Placental epithelial cell (primary cell): ENCODE results near the gene IFT81. TPM values are rescaled to one million over a fixed set of nuclear protein-coding genes. Genes with fewer than 3 reads are reported as not detected.

ENCODE experiments used
- total RNA-seq: library from RNA; depleted of rRNA; stranded (reverse); fragments of >200 nt; gene quantifications from 2 replicates; pipeline ENCODE4 v1.2.3, GENCODE V29; 2012

Gene IFT81, protein sequence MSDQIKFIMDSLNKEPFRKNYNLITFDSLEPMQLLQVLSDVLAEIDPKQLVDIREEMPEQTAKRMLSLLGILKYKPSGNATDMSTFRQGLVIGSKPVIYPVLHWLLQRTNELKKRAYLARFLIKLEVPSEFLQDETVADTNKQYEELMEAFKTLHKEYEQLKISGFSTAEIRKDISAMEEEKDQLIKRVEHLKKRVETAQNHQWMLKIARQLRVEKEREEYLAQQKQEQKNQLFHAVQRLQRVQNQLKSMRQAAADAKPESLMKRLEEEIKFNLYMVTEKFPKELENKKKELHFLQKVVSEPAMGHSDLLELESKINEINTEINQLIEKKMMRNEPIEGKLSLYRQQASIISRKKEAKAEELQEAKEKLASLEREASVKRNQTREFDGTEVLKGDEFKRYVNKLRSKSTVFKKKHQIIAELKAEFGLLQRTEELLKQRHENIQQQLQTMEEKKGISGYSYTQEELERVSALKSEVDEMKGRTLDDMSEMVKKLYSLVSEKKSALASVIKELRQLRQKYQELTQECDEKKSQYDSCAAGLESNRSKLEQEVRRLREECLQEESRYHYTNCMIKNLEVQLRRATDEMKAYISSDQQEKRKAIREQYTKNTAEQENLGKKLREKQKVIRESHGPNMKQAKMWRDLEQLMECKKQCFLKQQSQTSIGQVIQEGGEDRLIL
- total RNA-seq = 6.4 and 14.9 TPM in 2 replicates

DNA sequence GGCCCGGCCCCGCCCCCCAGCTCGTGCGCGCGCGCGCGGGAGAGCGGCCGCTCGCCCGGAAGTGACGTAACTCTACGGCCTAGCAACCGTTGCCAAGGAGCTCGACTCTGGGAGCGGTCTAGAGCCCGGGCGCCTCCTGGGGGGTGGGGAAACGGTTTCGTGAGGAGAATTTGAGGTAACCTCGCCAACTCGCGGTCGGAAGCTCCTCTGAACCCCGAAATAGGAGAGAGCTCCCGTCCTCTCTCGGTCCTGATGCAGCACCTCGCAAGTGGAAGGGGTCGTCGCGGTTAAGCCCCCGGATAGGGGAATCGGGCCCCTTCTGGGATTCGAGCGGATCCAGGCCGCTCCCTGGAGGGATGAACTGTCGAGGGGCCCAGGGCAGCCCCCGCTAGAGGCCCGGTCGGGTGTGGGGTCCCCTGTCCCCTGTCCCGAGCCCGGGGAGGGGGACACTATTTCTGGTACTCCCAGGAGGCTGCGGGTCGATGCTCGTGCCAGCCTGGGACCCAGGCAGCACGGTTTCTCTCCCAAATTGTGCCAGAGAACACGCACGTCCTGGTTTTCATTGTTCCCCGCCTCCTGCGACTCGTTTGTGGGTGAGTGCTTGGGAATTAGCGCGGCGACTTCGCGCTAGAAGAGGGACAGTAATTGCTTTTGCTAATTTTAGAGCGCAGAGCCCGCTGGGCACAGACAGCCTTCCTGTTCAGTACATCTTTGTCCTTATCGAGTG, at the start of gene IFT81:
Gene IFT81 (plus strand): TSS at position 89 of the 727 bp plus-strand sequence. CDS start 3,024 bp downstream, outside the sequence.

Other genes with a start within 250 kb of the IFT81 start
- gene GLTP, start 243.8 kb upstream of the IFT81 start, total RNA-seq = 25.5 and 47.1 TPM in 2 replicates
- gene TCHP, start 224.1 kb upstream of the IFT81 start, total RNA-seq = 6.3 and 9.4 TPM in 2 replicates
- gene GIT2, start 128.0 kb upstream of the IFT81 start, total RNA-seq = 29.4 and 33.3 TPM in 2 replicates
- 53.0 and 83.9 TPM in 2 replicates for gene ANKRD13A, start 124.9 kb upstream of the IFT81 start, total RNA-seq
- 10.0 and 16.1 TPM in 2 replicates for gene C12orf76, start 75.8 kb upstream of the IFT81 start, total RNA-seq
- gene ATP2A2, start 156.9 kb downstream of the IFT81 start, total RNA-seq = 99.7 and 141 TPM in 2 replicates